ENCODE data around the gene TXNRD3.
"Not testable (repeated sequence)": the region's sequence is repeated elsewhere in the genome, so short reads cannot be mapped to it uniquely, and the experiment has no call there.

TXNRD3 gene

DNA sequence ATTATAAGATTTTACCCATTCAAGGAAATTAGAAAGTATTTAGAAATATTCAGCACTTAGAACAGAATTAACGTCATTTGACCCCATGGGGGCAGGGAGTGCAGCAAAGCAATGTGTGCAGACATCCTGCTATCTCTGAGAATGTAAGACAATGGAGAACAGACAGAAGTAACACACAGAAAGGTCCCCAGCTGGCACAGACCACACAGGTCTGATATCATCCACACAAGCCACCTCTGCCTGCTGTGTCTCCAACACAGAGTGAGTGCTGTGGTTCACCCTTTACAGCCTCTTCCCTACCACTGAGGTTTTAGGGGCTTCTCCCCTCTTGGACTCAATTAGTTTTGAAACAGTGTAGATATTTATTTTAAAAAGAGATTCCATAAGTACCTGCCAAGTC lies 16.1 kb downstream of the TXNRD3 start:
- no peak for DNase-seq

DNA sequence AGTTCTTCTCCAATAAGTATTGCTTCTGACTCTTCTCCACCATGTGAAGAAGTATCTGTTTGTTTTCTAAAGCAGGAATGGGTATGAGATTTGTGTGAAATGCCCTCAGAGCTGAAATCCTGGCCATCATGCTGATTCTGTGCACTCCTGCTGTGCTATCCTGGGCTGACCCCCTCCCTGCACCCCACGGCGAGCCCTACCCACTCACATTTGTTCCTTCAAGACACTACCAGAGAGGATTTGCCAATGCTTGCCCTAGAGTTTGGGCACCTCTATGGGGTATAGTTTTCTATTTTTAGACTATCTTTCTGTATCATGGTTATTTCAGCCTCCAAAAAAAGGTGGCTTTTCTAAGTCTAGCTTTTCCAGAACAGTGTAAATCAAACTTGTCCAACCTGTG lies 18.5 kb downstream of the TXNRD3 start:
- no peak for DNase-seq

DNA sequence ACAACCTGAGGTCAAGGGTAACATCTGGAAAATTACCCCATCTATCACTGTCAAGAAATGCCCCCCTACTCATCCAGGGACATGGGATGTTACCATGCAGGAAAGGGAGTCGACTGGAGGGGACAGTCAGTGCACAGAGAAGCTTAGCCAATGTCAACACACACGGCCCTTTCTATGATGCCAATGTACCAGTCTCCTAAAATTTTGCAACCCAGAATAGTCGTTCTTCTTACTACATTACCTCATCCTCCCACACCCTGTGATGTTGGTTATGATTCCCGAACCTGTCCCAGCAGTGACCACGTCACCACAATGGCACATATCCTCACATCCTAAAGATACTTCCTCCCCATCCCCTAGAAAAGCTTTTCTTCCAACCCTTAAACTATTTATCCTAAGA lies 20.1 kb downstream of the TXNRD3 start:
- DNase-seq, result no peak

DNA sequence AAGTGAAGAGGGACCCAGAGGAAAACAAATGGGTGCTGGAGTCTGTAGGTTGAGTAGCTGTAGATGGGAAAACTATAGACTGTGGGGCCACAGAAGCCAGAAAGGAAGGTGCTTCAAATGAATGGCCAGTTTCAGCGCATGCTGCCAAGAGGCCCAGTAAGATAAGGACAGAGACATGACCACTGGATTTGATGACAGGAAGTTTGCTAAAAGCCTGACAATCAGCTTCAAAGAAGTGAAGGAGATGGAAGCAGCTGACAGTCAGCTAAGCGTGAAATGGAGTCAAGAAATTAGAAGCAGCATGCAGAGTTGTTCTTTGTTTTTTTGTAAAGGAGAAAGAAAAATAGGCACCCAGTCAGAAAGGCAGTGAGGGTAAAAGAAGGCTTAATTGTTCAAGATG lies 24.9 kb downstream of the TXNRD3 start:
- DNase-seq, result no peak

DNA sequence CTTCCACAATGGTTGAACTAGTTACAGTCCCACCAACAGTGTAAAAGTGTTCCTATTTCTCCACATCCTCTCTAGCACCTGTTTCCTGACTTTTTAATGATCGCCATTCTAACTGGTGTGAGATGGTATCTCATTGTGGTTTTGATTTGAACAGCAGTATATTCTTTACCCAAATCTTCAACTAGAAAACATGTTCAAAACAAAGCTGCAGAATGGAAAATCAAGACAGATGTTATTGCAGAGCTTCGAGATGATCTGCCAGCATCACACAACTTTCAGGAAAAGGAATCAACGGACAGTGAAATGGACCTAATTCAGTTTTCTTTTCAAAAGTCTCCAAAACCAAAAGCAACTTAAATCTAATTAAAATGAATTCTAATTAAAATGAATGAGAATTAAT lies 29.2 kb downstream of the TXNRD3 start:
- DNase-seq, result not testable (repeated sequence)

DNA sequence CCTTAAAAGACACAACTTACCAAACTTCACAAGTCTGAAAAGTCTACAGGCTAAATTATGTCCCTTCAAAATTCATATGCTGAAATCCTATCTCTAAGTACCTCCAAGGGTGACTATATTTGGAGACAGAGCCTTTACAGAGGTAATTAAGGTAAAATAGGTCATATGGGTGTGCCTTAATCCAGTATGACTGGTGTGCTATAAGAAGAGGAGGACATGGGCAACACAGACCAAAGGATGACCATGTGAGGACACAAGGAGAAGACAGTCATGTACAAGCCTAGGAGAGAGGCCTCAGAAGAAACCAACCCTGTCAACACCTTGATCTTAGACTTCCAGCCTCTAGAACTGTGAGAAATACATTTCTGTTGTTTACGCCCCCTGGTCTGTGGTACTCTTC lies 32.2 kb downstream of the TXNRD3 start:
- DNase-seq, result no peak

DNA sequence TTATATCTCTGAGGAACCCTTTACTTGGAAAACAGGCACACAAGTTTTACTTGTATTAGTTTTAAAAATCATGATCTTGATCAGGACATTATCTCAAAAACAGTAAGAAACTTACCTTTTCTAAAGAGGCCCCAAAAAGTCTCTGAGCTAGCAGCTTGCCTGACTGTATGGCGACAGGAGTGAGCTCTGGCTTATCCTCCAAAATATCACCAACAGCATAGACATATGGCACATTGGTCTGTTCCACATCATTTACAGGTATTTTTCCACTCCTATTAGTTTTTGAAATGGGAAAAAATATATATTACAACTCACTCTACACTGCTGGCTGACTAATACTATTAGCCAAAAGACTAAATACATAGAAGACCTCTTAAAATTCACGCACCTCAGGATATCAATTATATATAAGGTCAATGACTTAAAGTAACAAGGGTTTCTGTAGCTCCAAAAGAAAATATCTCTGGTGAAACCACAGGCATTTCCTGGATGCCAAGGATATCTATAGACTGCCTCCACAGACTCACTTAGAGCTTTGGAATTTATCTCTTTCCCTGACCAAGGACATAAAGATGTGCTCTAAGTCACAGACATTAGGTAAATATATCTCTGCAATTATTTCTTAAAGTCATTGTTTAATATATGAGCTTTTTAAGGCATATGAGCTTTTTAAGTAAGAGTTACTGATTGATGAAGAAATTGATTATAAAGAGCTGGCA lies 33.1 kb downstream of the TXNRD3 start:
- DNase-seq, result no peak

DNA sequence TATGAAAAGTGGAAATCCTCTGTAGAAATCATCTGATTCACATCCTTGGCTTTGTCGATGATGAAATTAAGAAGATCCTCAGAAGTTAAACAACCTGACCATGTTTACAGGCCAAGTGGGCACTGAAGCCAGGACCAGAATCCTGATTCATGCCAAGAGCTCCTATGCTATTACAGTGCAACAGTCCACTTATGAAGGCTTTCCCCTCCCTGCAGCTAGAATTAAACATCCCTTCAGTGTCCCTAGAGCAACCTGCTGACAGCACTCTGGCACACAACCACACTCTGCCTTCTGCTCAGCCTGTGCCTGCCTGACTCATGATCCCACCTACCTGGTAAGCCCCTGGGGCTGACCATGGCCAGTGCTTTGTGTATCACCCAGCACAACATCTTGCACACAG lies 33.8 kb downstream of the TXNRD3 start:
- DNase-seq, result no peak

DNA sequence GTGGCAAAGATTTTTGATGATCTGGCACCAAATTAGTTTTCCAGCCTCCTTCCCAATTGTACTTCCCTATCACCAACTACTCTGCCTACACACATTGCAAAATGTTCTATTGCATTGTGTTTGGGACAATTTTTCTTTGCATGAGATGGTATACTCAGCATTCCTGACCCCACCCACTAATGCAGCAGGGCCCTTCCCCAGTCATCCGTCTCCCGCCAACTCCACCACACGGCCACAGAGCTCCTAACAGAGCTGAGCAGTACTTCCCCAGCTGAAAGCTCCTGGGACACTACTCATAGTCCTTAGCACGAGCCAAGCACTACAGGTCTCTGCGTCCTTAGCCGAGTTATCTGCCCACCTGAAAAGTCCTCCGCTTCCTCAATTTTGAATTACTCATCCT lies 34.2 kb downstream of the TXNRD3 start:
- no peak for DNase-seq

DNA sequence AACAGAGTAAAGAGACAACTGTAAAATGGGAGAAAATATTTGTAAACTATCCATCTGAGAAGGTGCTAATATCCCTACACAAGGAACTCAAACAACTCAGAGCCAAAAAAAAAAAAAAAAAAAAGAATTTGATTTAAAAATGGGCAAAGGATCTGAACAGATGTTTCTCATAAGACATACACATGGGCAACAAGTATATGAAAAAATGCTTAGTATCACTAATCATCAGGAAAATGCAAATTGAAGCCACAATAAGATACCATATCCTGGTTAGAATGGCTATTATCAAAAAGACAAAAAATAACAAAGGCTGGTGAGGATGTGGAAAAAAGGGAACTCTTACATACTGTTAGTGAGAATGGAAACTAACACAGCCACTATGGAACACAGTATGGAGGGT lies 36.2 kb downstream of the TXNRD3 start:
- no peak for DNase-seq

DNA sequence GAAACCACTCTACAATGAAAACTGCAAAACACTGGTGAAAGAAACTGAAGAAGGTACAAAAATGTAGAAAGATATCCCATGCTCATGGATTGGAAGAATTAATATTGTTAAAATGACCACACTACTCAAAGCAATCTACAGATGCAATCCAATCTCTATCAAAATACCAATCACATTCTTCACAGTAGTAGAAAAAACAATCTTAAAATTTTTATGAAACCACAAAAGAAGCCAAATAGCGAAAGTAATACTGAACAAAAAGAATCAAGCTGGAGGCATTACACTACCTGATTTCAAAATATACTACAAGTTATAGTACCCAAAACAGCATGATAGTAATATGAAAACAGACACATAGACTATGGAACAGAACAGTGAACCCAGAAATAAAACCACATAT lies 36.9 kb downstream of the TXNRD3 start:
- DNase-seq, result no peak

DNA sequence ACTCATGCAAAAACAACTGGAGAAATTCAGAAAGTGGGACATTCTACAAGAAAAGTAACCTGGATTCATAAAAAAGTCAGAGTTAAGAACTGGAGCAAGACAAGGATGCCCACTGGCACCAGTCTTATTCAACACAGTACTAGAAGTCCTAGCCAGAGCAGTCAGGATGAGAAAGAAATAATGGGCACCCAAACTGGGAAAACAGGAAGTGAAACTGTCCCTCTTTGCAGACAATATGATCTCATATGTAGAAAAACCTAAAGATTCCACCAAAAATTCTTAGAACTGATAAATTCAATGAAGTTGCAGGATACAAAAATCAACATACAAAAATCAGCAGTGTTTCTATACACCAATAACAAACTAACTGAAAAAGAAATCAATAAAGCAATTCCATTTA lies 37.4 kb downstream of the TXNRD3 start:
- no peak for DNase-seq

DNA sequence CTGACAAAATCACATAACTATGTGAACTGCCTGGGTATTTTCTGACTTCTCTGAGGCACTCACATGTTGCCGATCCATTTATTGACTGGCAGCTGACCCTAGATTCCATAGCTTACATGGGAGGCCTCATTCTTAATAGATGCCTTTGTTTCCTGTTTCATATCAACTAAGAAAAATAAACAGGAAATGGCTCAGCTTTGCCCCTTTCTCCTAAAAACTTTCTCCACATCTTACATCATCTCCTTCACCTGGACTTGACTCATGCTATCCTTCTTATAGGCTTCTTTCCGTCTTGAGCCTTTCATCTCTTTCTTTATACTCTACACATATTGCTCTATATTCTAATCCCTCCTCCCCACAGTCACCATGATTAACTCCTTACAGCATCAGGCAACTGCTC lies 38.0 kb downstream of the TXNRD3 start:
- DNase-seq, result no peak

DNA sequence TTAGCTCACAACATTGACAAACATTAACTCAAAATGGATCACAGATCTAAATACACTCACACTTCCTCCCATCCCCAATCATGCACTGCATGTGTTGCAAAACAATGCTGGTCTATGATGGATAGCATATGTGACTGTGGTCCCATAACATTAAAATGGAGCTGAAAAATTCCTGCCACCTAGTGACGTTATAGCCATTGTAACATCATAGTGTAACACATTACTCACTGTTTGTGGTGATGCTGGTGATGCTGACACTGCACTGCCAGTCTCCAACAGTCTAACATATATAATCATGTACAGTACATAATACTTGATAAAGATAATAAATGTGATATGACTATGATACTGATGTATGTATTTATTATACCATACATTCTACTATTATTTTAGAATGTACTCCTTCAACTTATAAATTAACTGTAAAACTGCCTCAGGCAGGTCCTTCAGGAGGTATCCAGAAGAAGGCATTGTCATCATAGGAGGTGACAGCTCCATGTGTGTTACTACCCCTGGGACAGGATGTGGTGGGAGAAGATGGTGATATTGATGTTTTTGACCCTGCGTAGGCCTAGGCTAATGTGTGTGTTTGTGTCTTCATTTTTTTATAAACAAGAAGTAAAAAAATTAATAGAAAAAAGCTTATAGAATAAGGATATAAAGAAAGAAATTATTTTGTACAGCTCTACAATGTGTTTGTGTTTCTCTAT lies 41.3 kb downstream of the TXNRD3 start:
- no peak for DNase-seq

DNA sequence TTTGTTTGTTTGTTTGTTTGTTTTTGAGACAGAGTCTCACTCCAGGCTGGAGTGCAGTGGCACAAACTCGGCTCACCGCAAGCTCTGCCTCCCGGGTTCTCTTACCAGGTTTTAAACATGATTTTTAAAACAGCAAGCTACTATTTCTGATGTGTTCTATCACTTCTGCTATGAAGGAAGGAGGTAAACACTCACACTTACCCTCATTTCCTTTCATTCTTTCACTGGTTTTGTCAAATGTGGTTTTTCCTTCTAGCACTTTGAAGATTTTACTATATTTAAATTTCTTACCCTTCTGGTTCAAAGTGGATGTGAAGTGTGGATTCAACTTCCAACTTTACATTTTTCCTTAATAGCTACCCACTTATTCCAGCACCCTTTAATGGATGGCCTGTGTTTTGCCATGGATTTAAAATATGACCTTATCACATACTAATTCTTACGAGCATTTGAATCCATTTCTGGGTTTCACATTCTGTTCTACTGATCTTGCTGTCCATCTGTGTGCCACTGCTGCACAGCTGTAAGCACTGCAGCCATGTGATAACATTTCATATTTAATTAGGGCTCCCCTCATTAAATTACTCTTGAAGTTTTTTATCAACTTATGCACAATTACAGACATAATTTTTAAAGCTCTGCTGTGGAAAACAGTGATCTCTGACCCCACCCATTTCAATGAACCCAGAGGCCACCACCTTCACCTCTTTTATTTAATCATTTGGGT lies 42.3 kb downstream of the TXNRD3 start:
- no peak for DNase-seq

DNA sequence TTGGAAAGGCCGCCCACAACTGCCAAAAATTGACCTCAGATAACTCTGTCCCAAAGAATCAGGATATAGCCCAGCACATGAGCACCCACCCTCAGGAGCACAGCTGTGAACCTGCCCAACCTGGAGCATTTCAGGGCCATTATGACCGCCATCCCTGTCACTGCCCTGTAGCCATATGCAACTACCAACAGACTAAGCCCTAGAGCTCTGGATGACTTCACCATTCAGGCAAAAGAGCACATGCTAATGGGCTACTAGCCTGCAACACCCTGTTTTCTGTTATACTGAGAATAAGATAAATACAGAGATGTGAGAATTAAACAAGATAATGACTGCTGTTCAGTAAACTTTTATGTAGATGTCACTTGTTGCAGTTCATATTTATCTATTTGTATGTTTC lies 45.0 kb downstream of the TXNRD3 start:
- no peak for DNase-seq

DNA sequence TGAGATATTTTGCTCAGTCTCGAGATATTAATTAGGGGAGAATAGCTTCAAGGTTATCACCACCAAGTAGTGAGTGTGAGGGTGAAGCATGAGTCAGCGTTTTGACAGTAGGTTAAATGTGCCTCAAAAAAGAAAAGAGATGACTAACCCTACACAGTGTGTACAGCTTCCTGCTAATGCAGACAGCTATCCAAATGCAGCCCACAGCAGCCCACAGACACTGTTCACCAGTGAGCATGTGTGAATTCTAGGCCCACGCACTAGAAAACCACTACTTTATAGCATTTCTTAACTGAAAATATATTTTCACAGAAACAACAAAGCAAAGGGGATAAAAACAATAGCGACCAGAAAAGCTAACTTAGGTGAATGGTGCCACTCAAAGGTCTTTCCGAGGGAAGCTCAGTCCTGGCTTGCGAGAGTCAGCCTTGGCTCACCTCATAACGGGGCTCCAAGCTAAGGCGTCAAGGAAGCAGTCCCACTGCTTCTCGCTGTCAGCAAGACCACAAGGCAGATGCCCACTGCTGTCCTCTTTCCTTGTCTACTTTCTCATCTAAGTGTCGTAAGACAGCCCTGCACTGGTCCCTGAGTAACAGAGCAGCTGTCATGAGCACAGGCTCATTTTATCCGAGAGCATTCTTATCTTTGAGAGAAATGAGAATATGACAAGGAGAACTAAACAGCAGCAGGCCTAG lies 47.6 kb downstream of the TXNRD3 start:
- DNase-seq, result no peak

DNA sequence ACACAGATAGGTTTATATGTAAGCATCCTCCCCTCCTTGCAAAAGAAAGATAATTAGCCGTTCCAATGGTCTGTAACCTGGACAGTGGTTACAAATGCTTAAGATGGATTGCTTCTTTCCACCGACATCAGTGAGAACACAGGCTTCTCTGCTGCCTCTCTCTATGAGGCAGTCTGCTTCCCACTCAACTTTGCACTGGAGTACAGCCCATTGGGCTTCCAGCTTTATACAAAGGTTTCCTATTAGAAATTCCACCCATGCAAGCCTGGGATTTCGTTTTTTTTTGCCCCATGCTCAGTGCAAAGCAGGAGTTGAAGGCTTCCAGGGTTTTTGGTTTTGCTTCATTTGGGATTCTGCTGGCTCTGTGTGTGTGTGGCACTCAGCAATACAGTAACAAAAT lies 48.9 kb downstream of the TXNRD3 start:
- no peak for DNase-seq

DNA sequence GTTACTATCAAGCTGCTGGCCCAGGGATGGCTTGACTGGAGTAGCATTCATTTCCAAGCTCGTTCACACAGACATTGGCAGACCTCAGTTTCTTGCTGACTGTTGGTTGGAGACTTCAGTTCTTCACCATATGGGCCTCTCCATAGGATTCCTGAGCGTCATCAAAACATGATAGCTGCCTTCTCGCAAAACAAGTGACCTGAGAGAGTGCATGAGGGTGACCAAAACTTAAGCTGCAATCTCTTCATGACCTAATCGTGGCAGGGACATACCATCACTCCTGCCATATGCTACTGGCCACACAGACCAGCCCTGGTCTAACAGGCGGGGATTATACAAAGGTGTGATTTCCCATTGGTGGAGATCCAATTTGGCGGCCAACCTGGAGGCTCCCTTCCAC lies 50.2 kb downstream of the TXNRD3 start:
- no peak for DNase-seq

DNA sequence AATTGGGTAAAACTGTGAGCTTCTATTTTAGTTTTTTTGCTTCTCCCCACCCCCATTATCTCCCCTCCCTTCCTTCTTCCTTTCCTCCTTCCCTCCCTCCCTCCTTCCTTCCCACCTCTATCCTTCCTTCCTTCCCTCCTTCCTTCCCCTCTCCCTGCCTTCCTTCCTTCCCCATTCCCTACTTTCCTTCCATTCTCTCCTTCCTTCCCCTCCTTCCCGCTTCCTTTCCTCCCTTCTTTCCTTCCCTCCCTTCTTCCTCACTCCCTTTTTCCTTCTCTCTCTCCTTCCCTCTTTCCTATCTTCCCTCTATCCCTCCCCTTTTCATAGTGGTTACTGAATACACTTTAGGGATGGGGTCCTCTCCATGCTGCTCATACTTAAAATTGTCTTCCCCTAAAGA lies 55.8 kb downstream of the TXNRD3 start:
- DNase-seq, result no peak

DNA sequence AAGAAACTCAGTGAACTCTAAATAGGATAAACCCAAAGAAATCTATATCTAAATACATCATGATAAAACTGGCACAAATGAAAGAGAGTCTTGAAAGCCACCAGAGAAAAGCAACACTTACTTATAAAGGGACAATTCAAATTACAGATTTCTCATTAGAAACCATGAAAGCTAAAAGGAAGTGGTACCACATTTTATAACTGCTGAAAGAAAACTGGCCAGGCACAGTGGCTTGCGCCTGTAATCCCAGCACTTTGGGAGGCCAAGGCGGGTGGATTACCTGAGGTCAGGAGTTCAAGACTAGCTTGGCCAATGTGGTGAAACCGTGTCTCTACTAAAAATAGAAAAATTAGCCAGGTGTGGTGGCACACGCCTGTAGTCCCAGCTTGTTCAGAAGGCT lies 59.4 kb downstream of the TXNRD3 start:
- not testable (repeated sequence) for DNase-seq

DNA sequence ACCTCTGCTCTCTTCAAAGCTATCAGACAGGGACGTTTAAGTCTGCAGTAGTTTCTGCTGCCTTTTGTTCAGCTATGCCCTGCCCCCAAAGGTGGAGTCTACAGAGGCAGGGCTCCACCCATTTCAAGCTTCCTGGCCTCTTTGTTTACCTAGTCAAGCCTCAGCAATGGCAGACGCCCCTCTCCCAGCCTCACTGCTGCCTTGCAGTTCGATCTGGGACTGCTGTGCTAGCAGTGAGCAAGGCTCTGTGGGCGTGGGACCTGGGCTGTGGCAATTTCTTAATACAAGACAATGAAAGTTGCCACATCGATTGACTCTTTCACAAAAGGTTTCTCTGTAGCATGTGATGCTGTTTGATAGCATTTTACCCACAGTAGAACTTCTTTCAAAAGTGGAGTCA lies 63.4 kb downstream of the TXNRD3 start:
- not testable (repeated sequence) for DNase-seq

DNA sequence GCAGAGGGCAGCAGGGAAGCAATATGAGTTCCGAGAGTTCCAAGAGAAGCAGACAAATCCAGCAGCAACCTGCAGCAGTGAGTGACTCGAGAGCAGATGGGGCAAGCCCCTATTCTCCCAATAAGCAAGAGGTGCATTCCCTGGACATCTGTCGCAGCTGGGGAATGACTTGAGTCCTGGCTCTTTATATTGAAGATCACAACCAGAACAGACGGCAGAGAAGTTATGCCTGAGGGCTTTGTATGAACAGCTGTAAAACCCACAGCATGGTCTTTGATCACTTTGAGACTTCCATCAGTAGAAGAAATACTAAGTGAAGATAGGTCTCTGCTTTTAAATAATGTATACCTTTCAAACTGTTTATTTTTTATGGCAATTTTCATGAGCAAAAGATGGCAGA lies 72.6 kb downstream of the TXNRD3 start:
- no peak for DNase-seq

DNA sequence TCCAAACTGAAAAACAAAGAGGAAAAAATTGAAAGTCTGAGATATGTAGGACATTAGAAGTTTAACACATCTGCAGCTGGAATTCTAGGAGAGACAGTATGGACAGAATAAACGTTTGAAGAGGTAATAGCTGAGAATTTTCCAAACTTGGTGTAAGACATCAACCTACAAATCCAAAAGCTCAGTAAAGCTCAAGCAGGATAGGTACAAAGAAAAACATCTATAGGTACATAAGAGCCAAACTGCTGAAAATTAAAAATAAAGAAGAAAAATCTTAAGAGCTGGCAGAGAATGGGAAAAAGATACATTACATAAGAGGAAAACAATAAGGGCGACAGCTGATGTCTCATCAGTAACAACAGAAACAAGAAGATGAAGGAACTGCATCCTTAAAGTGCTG lies 73.4 kb downstream of the TXNRD3 start:
- no peak for DNase-seq
